ENCODE results near the gene KIF1A.

GRCh38 chr2:240767341-240767740, 52.7 kb downstream of the KIF1A start:
- no peak for TF ChIP-seq EP300 (IDR thresholded peaks at IDR 0.05; ENCODE audit: borderline replicate concordance in 1 of 2, control insufficient read depth in 1 of 2, low read depth in 2 of 2, low read length in 2 of 2)
- TF ChIP-seq RAD21 (IDR thresholded peaks at IDR 0.05; ENCODE audit: insufficient read depth, low read depth, low read length) = no peak
- TF ChIP-seq CREB1 (IDR thresholded peaks at IDR 0.05; ENCODE audit: low read depth) = no peak
- no peak for TF ChIP-seq ATF3 (IDR thresholded peaks at IDR 0.05; ENCODE audit: borderline replicate concordance, extremely low read depth, low read depth, low read length)
- no peak for TF ChIP-seq BCLAF1 (IDR thresholded peaks at IDR 0.05)
- no peak for TF ChIP-seq ESRRA (IDR thresholded peaks at IDR 0.05; ENCODE audit: low read length)
- no peak for TF ChIP-seq USF2 (IDR thresholded peaks at IDR 0.05; ENCODE audit: borderline replicate concordance, low read depth, low read length)
- no peak for TF ChIP-seq TCF3 (IDR thresholded peaks at IDR 0.05; ENCODE audit: borderline replicate concordance, insufficient read depth, low read depth, low read length)
- TF ChIP-seq POLR2AphosphoS5 (IDR thresholded peaks at IDR 0.05; ENCODE audit: low read length) = no peak
- TF ChIP-seq TCF7 (IDR thresholded peaks at IDR 0.05; ENCODE audit: borderline replicate concordance) = no peak
- TF ChIP-seq CTCF (IDR thresholded peaks at IDR 0.05 in 2 of 3, conservative IDR thresholded peaks at IDR 0.05 in 1 of 3; ENCODE audit: control insufficient read depth in 2 of 3, extremely low read depth in 1 of 3, insufficient read depth in 1 of 3, low read depth in 3 of 3, low read length in 3 of 3) = no peak
- TF ChIP-seq MEF2A (IDR thresholded peaks at IDR 0.05; ENCODE audit: insufficient read depth, low read depth, low read length) = no peak
- TF ChIP-seq EZH2 (IDR thresholded peaks at IDR 0.05; ENCODE audit: borderline replicate concordance, control insufficient read depth, low read depth, low read length) = no peak
- TF ChIP-seq SIN3A (IDR thresholded peaks at IDR 0.05; ENCODE audit: low read depth, low read length) = no peak
